Vagina (tissue), 2 donors: ENCODE results near the gene KIRREL3. TPM values are rescaled to one million over a fixed set of nuclear protein-coding genes. Genes with fewer than 3 reads are reported as not detected.

ENCODE experiments used
- DNase-seq, 2 donors: peaks; one replicate each; pipeline ENCODE4 v3.0.0-alpha.2; 2017; ENCODE audit errors: extremely low spot score in 2 of 2
- H3K27ac ChIP-seq: fragments of 200-600 bp; sonication (generic); one replicate; pipeline ENCODE4 v1.5.1; 2019
- H3K27me3 ChIP-seq: fragments of 200-600 bp; sonication (generic); one replicate; pipeline ENCODE4 v1.5.1; 2019
- H3K36me3 ChIP-seq, 2 donors: fragments of 200-600 bp; sonication (generic); one replicate each; pipeline ENCODE4 v1.5.1; 2017 to 2019
- H3K4me1 ChIP-seq: fragments of 200-600 bp; sonication (generic); one replicate; pipeline ENCODE4 v1.5.1; 2019
- H3K4me3 ChIP-seq, 2 donors: fragments of 200-600 bp; sonication (generic); 1 replicate in 1 of 2; 2 replicates in 1 of 2; pipeline ENCODE4 v1.5.1; 2016 to 2019
- H3K9me3 ChIP-seq: fragments of 200-600 bp; sonication (generic); one replicate; pipeline ENCODE4 v1.5.1; 2019
- CTCF ChIP-seq, 3 experiments: fragments of 450-650 bp in 2 of 3; fragments of 200-600 bp in 1 of 3; sonication (generic) in 1 of 3; IDR thresholded peaks; one replicate each; pipeline ENCODE4 v1.5.1; 2017 to 2019; ENCODE audit warnings: antibody characterized with exemption in 3 of 3, mild to moderate bottlenecking in 2 of 3, moderate library complexity in 2 of 3
- POLR2A ChIP-seq, 2 donors: fragments of 450-650 bp; IDR thresholded peaks; one replicate each; pipeline ENCODE4 v1.6.1; 2017; ENCODE audit warnings: antibody characterized with exemption in 2 of 2, mild to moderate bottlenecking in 2 of 2, moderate library complexity in 2 of 2
- POLR2AphosphoS5 ChIP-seq, 2 donors: sonication (generic); formaldehyde crosslinking; IDR thresholded peaks; one replicate each; pipeline ENCODE4 v1.9.0; 2017; ENCODE audit warnings: antibody characterized with exemption in 2 of 2, mild to moderate bottlenecking in 2 of 2, low read depth in 1 of 2; ENCODE audit not compliant: insufficient read depth in 1 of 2
- intact Hi-C: fragments of 100-400 bp; cut with DNase I; formaldehyde crosslinking; loops from one replicate; pipeline ENCODE4 v1.15.1; 2023
- total RNA-seq: library from RNA; depleted of rRNA; stranded (reverse); fragments of >200 nt; gene quantifications from one replicate; pipeline ENCODE4 v1.2.3, GENCODE V29; 2016

KIRREL3 gene
- total RNA-seq, 1 donor from 2014 or later = not detected

DNA sequence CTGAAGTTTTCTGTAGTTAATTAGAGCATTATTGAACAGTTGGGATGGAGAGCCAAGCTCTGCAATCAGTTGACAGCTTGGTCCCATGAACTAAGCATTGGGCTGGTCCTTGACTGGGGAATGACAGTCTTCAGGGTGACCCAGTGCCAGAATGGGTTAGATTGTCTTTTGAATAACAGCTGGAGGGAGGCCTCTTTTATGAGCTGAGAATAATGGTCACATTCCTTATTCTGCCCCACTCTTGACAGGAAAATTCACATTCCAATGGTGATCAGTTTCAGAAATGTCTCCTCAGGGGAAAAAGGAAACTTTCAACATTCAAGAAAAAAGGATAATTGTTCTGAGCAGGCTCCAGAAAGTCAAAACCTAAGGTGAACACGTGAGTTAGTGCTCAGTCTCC lies 113.9 kb downstream of the KIRREL3 start:
- intact Hi-C loops = no loop called here
- Histone ChIP-seq H3K27me3 (no peaks in the 10 kb centered on the region), H3K36me3 (no peaks in the 10 kb centered on the region), H3K27ac (no peak overlapping the region), H3K4me3 (no peak overlapping the region), H3K9me3 (no peaks in the 10 kb centered on the region), H3K4me1 (no peaks in the 10 kb centered on the region)
- TF ChIP-seq POLR2AphosphoS5 (IDR thresholded peaks at IDR 0.05; ENCODE audit: insufficient read depth in 1 of 2, low read depth in 1 of 2) (no peak), POLR2A (IDR thresholded peaks at IDR 0.05) (no peak), CTCF (IDR thresholded peaks at IDR 0.05) (no peak)
- no peak for DNase-seq

- Histone ChIP-seq H3K4me3 (no peak overlapping the region), H3K9me3 (no peaks in the 10 kb centered on the region), H3K27ac (no peak overlapping the region), H3K36me3 (no peaks in the 10 kb centered on the region), H3K4me1 (no peaks in the 10 kb centered on the region), H3K27me3 (no peaks in the 10 kb centered on the region)
- intact Hi-C loops = no loop called here
- no peak for TF ChIP-seq CTCF (IDR thresholded peaks at IDR 0.05)
- TF ChIP-seq POLR2A (IDR thresholded peaks at IDR 0.05) = no peak
- TF ChIP-seq POLR2AphosphoS5 (IDR thresholded peaks at IDR 0.05; ENCODE audit: insufficient read depth in 1 of 2, low read depth in 1 of 2) = no peak
- no peak for DNase-seq
Observed at GRCh38 chr11:126886085-126886484, 114.5 kb downstream of the KIRREL3 start.

GRCh38 chr11:126884594-126884993 lies 116.0 kb downstream of the KIRREL3 start:
- no peak for TF ChIP-seq CTCF (IDR thresholded peaks at IDR 0.05)
- no peak for TF ChIP-seq POLR2AphosphoS5 (IDR thresholded peaks at IDR 0.05; ENCODE audit: insufficient read depth in 1 of 2, low read depth in 1 of 2)
- TF ChIP-seq POLR2A (IDR thresholded peaks at IDR 0.05) = no peak
- no peak for DNase-seq
- intact Hi-C loops = no loop called here

DNA sequence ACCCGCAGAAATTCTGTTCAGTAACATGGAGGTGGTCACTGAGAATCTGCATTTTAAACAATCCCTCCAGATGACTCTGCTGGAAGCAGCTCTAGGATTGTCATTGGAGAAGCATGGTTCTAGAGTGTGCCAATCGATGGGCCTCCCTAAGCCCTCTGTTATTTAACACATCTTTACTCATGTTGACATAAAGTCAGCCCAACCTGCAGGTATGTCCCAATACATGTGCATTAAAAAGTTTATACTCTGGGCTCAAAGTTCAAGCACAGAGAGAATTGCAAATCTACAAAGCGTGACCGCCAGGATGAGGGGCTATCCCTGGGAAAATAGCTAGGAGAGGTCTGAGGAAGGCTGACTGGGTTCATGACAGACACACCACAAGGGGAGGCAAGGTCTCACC lies 116.4 kb downstream of the KIRREL3 start:
- no peak overlapping the region for H3K4me3 ChIP-seq

More at GRCh38 chr11:126884594-126884993, 116.0 kb downstream of the KIRREL3 start:
- H3K4me3 ChIP-seq = no peak overlapping the region
- no peaks in the 10 kb centered on the region for H3K4me1 ChIP-seq
- no peaks in the 10 kb centered on the region for H3K27me3 ChIP-seq
- H3K36me3 ChIP-seq = no peaks in the 10 kb centered on the region
- H3K9me3 ChIP-seq = no peaks in the 10 kb centered on the region
- H3K27ac ChIP-seq = no peak overlapping the region

More for the DNA sequence above, 116.4 kb downstream of the KIRREL3 start:
- Histone ChIP-seq H3K27ac (no peak overlapping the region), H3K9me3 (no peaks in the 10 kb centered on the region), H3K27me3 (no peaks in the 10 kb centered on the region), H3K36me3 (no peaks in the 10 kb centered on the region), H3K4me1 (no peaks in the 10 kb centered on the region)
- TF ChIP-seq CTCF (IDR thresholded peaks at IDR 0.05) (no peak), POLR2A (IDR thresholded peaks at IDR 0.05) (no peak), POLR2AphosphoS5 (IDR thresholded peaks at IDR 0.05; ENCODE audit: insufficient read depth in 1 of 2, low read depth in 1 of 2) (no peak)
- DNase-seq = no peak
- intact Hi-C loops = no loop called here
